GM13977 (cell line): ENCODE results near the gene ZSWIM8.

Experiments
- DNase-seq: peaks from one replicate; pipeline ENCODE4 v3.0.0; 2012; ENCODE audit warnings: low spot score
- CTCF ChIP-seq: IDR thresholded peaks from 2 replicates; pipeline ENCODE4 v1.5.1; 2012; ENCODE audit warnings: mild to moderate bottlenecking, control low read depth; ENCODE audit not compliant: insufficient read depth; ENCODE audit errors: extremely low read depth, missing control alignments
- in situ Hi-C: fragments of 300-500 bp; cut with MboI; formaldehyde crosslinking; loops from one replicate; pipeline ENCODE4 v1.12.0; 2022; ENCODE audit warnings: low sequenced_read_pairs, low pct_unique_long_range_greater_than_20kb, mixed read lengths, inconsistent platforms; ENCODE audit not compliant: unreplicated experiment

ZSWIM8 gene

DNA sequence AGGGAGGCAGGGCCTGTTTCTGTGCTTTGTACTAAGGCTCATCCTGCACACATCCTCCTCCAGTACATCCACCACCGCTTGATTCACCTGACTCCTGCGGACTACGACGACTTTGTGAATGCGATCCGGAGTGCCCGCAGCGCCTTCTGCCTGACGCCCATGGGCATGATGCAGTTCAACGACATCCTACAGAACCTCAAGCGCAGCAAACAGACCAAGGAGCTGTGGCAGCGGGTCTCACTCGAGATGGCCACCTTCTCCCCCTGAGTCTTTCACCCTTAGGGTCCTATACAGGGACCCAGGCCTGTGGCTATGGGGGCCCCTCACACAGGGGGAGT is 15.8 kb downstream of the ZSWIM8 start:
- DNase-seq, result no peak
- TF ChIP-seq CTCF, result no peak
- in situ Hi-C loops, result no loop called here

GRCh38 chr10:73802276-73802991 is 17.0 kb downstream of the ZSWIM8 start:
- in situ Hi-C loops, result no loop called here
- TF ChIP-seq CTCF, result no peak
- DNase-seq, result no peak

DNA sequence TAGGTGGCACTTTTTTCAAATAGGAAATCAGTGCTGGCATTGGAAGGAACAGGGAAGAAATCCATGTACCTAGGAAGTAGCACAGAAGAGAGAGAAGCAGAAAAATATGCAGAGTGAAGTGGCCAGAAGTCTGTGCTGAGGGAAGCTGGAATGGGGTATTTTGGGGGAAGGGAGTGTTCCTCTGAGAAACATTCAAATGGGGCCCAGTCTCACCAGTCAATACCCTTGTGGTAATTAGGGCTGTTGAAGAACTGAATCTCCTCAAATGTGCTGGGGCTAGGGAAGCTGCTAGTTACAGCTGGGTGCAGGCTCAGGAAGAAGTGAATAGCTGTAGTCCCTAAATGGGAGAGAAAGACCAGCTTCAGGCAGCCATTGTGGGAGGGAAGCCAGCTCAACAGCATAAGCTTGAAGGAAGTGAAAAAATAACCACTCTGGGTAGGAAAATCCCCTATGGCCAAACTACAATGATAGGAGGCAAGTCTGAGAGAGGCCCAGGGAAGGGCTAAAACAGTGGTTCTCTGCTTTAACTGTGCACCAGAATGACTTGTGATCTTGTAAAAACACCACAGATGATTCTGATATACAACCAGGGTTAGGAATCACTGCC is 18.4 kb downstream of the ZSWIM8 start:
- in situ Hi-C loops, result no loop called here
- peak; percentile 88 for DNase-seq
- no peak for TF ChIP-seq CTCF

- in situ Hi-C loops, result no loop called here
- no peak for TF ChIP-seq CTCF
- no peak for DNase-seq
Measured at GRCh38 chr10:73806176-73806950, 21.0 kb downstream of the ZSWIM8 start.

DNA sequence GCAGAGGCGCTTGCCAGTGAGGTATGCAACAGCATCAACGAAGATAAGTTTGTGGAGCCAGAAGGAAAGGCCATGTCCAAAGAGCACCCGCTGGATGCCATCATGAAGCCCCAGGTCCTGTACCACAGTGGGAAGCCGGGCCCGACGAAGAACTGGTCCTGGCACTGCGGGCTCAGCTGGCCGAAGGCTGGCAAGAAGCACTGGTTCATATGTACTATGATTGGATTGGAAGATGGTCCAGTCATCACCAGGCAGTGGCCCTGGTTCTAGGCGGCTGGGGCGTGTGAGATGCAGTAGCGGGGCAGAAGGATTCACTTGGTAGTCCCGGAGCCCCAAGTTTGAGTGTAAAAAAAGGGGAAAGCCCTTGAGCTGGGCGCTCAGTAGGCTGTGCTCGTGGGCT is 22.1 kb downstream of the ZSWIM8 start:
- no peak for TF ChIP-seq CTCF
- in situ Hi-C loops, result no loop called here
- no peak for DNase-seq

- in situ Hi-C loops, result no loop called here
- no peak for TF ChIP-seq CTCF
- no peak for DNase-seq
Measured at GRCh38 chr10:73808021-73808815, 22.8 kb downstream of the ZSWIM8 start.
